Measurements from ENCODE around the gene SECISBP2. TPM values are rescaled to one million over a fixed set of nuclear protein-coding genes. Genes with fewer than 3 reads are reported as not detected.
"Not testable (repeated sequence)": the region's sequence is repeated elsewhere in the genome, so short reads cannot be mapped to it uniquely, and the experiment has no call there.

Gene SECISBP2
- total RNA-seq, 1 donor from 2014 or later, result 103 TPM

- no peak for DNase-seq (ENCODE audit: low spot score)
Observed at GRCh38 chr9:89366711-89367110, 48.4 kb downstream of the SECISBP2 start.

GRCh38 chr9:89367281-89367680 lies 49.0 kb downstream of the SECISBP2 start:
- no peak for DNase-seq (ENCODE audit: low spot score)

- no peak for DNase-seq (ENCODE audit: low spot score)
Observed at GRCh38 chr9:89367726-89368437, 49.6 kb downstream of the SECISBP2 start.

- no peak for DNase-seq (ENCODE audit: low spot score)
Observed at GRCh38 chr9:89368550-89368949, 50.2 kb downstream of the SECISBP2 start.

GRCh38 chr9:89368978-89369377 lies 50.7 kb downstream of the SECISBP2 start:
- no peak for DNase-seq (ENCODE audit: low spot score)

GRCh38 chr9:89370593-89370992 lies 52.3 kb downstream of the SECISBP2 start:
- no peak for DNase-seq (ENCODE audit: low spot score)

- DNase-seq (ENCODE audit: low spot score), result not testable (repeated sequence)
Observed at GRCh38 chr9:89371791-89372190, 53.5 kb downstream of the SECISBP2 start.

GRCh38 chr9:89372230-89372816 lies 54.0 kb downstream of the SECISBP2 start:
- no peak for DNase-seq (ENCODE audit: low spot score)

GRCh38 chr9:89372979-89373378 lies 54.7 kb downstream of the SECISBP2 start:
- DNase-seq (ENCODE audit: low spot score), result no peak

- no peak for DNase-seq (ENCODE audit: low spot score)
Observed at GRCh38 chr9:89374176-89374575, 55.9 kb downstream of the SECISBP2 start.

GRCh38 chr9:89375191-89375760 lies 57.0 kb downstream of the SECISBP2 start:
- DNase-seq (ENCODE audit: low spot score), result peak; percentile 69

- no peak for DNase-seq (ENCODE audit: low spot score)
Observed at GRCh38 chr9:89376286-89376685, 58.0 kb downstream of the SECISBP2 start.

- no peak for DNase-seq (ENCODE audit: low spot score)
Observed at GRCh38 chr9:89376741-89377351, 58.5 kb downstream of the SECISBP2 start.

- DNase-seq (ENCODE audit: low spot score), result no peak
Observed at GRCh38 chr9:89377411-89377810, 59.1 kb downstream of the SECISBP2 start.

GRCh38 chr9:89378541-89378940 lies 60.2 kb downstream of the SECISBP2 start:
- DNase-seq (ENCODE audit: low spot score), result no peak

GRCh38 chr9:89379031-89379430 lies 60.7 kb downstream of the SECISBP2 start:
- no peak for DNase-seq (ENCODE audit: low spot score)

GRCh38 chr9:89379508-89380115 lies 61.3 kb downstream of the SECISBP2 start:
- DNase-seq (ENCODE audit: low spot score), result no peak

- DNase-seq (ENCODE audit: low spot score), result no peak
Observed at GRCh38 chr9:89380437-89381307, 62.4 kb downstream of the SECISBP2 start.

- DNase-seq (ENCODE audit: low spot score), result no peak
Observed at GRCh38 chr9:89381308-89381609, 63.0 kb downstream of the SECISBP2 start.

GRCh38 chr9:89382026-89382986 lies 64.0 kb downstream of the SECISBP2 start:
- no peak for DNase-seq (ENCODE audit: low spot score)
